Muscle of leg (tissue), 11 donors: ENCODE measurements around the gene MREG. TPM values are rescaled to one million over a fixed set of nuclear protein-coding genes. Genes with fewer than 3 reads are reported as not detected.

Experiments
- DNase-seq: peaks from one replicate; pipeline ENCODE4 v3.0.0; 2013
- H3K27ac ChIP-seq: one replicate; pipeline ENCODE4 v1.5.1; 2013; ENCODE audit warnings: mild to moderate bottlenecking, low read length, control low read depth
- H3K27me3 ChIP-seq: one replicate; pipeline ENCODE4 v1.6.1; 2013; ENCODE audit warnings: low read length; ENCODE audit not compliant: control insufficient read depth, insufficient read depth
- H3K36me3 ChIP-seq: one replicate; pipeline ENCODE4 v1.6.1; 2013; ENCODE audit warnings: low read length; ENCODE audit not compliant: control insufficient read depth, insufficient read depth
- H3K4me1 ChIP-seq: one replicate; pipeline ENCODE4 v1.6.1; 2013; ENCODE audit warnings: low read length; ENCODE audit not compliant: control insufficient read depth, insufficient read depth
- H3K4me3 ChIP-seq: one replicate; pipeline ENCODE4 v1.5.1; 2013; ENCODE audit warnings: low read length, control low read depth
- H3K9me3 ChIP-seq: replicated peaks from 2 replicates; pipeline ENCODE4 v1.6.1; 2013; ENCODE audit warnings: low read depth, low read length; ENCODE audit not compliant: control insufficient read depth
- WGBS: methylation state at CpG from one replicate; pipeline ENCODE4 v1.1.5; 2013; ENCODE audit warnings: missing lambda C conversion rate; ENCODE audit not compliant: insufficient coverage; 5-methylcytosine and 5-hydroxymethylcytosine counted together
- polyA plus RNA-seq, 8 donors: library from polyadenylated mRNA; unstranded; fragments of 120-200 nt; gene quantifications; one replicate each; pipeline versions ENCODE4 v1.2.1 to v1.2.3, GENCODE V29; 2013; ENCODE audit warnings: inconsistent platforms in 1 of 8, low replicate concordance in 1 of 8; ENCODE audit not compliant: insufficient read length in 8 of 8, insufficient read depth in 1 of 8
- total RNA-seq: library from RNA; stranded (reverse); fragments of 120-200 nt; gene quantifications from one replicate; pipeline ENCODE4 v1.2.4, GENCODE V29; 2013

The MREG gene
- total and polyA plus RNA-seq, 9 donors, result 1.3 to 4.4 (median 2.1) TPM

GRCh38 chr2:215896921-215897320 is 116.4 kb downstream of the MREG start:
- H3K27me3 ChIP-seq, result no peaks in the 10 kb centered on the region
- no peak overlapping the region for H3K4me3 ChIP-seq
- no peaks in the 10 kb centered on the region for H3K9me3 ChIP-seq
- WGBS, result no CpG with 5 or more reads among the region's 4 CpGs
- H3K36me3 ChIP-seq, result no peaks in the 10 kb centered on the region
- peaks cover 9% of the 10 kb centered on the region for H3K4me1 ChIP-seq
- H3K27ac ChIP-seq, result no peak overlapping the region
- no peak for DNase-seq

- H3K4me3 ChIP-seq, result no peak overlapping the region
- H3K36me3 ChIP-seq, result no peaks in the 10 kb centered on the region
- 60% methylated on average over 1 of the region's 4 CpGs for WGBS
- H3K9me3 ChIP-seq, result no peaks in the 10 kb centered on the region
- H3K27me3 ChIP-seq, result no peaks in the 10 kb centered on the region
- no peak overlapping the region for H3K27ac ChIP-seq
- H3K4me1 ChIP-seq, result peaks cover 8% of the 10 kb centered on the region
- DNase-seq, result no peak
Measured at GRCh38 chr2:215895330-215895729, 118.0 kb downstream of the MREG start.

Other genes starting within 250 kb of the MREG start
- gene PECR, start 68.3 kb upstream of the MREG start, total RNA-seq, result 8.9 TPM
- gene PECR, start 68.3 kb upstream of the MREG start, polyA plus RNA-seq, result 1 to 10 TPM; 6.5 to 9.5 (median 7.5) TPM
- gene TMEM169, start 68.4 kb upstream of the MREG start, total RNA-seq, result 2.8 TPM
- gene TMEM169, start 68.4 kb upstream of the MREG start, polyA plus RNA-seq, result 1 to 10 TPM; 3.0 to 5.9 (median 4.0) TPM
- 188 TPM for gene XRCC5, start 95.8 kb upstream of the MREG start, total RNA-seq
- 100 to 1,000 TPM; 139 to 177 (median 156) TPM for gene XRCC5, start 95.8 kb upstream of the MREG start, polyA plus RNA-seq